Measurements from ENCODE around the gene DNMT1. TPM values are rescaled to one million over a fixed set of nuclear protein-coding genes. Genes with fewer than 3 reads are reported as not detected.

The DNMT1 gene
- 28.9 and 38.4 TPM in 2 replicates for polyA plus RNA-seq

DNA sequence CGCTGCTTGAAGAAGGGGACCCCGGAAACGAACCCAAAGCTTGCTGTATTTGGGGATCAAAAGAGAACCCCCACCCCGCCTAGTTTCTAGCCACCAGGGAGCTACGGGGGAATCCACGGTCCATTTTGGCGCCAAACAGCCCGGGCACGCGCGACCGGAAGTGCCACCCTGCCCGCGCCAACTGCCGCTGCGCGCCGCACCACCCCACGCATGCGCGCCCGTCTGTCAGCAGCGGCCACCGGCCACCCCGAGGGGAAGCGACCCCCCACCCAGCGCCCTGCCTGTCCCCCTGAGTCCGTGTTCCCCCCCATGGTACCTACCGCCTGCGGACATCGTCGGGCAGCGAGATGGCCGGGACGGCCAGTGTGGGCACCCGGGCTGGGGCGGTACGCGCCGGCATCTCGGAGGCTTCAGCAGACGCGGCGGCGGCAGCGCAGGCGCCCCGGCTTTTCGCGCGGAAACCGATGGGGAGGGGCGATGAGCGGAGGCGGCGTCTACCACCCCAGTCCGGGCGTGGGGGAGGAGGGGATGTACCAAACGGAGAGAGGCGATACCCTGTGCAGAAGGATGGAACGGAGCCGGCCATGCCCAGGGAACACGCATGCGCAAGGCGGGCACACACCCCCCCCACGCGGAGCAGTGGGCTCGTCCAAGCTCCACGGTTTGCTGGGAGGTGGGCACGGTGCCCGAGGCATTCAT, at the start of gene DNMT1:
TSS of gene DNMT1 (minus strand) at position 454 of the 699 bp plus-strand sequence. CDS start at position 400, 54 bp downstream.

DNA sequence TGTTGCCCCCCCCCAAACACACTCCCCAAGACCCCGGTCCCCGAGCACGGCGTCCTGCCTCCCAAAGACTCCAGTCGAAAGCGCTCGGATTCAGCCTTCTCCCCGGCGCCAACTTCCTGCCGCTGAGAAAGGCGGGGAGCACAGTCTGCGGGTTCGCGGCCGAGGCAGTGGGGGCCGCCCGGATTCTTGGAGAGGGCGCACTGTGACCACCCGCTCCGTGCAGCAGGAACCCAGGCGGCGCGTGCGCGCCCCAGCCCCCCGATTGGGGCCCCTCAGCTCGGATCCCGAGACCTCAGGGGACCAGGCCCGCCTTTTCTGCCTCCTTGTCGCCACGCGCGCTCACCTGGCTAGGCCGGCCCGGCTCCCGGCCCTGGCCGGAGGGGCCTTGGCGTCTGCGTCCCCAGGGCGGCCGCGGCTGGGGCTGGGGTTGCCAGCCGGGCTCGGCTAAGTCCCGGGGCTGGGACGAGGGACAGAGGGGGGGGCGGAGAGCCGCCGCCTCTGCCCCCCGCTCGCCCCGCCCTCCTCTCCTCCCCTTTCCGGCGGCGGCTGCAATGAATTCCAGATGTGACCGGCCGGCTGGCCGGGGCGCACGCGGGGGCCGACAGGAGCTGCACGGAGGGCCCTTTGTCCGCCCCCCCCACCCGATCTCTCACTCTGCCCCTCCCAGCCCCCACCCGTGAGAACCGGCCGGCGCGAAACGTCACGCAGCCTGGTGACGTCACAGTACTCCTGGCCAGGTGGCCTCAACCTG, 36.3 kb upstream of the DNMT1 start, which contains the start of gene S1PR2:
TSS of gene S1PR2 (minus strand) at position 471 of the 751 bp plus-strand sequence. CDS start 6,426 bp downstream, outside the sequence.

DNA sequence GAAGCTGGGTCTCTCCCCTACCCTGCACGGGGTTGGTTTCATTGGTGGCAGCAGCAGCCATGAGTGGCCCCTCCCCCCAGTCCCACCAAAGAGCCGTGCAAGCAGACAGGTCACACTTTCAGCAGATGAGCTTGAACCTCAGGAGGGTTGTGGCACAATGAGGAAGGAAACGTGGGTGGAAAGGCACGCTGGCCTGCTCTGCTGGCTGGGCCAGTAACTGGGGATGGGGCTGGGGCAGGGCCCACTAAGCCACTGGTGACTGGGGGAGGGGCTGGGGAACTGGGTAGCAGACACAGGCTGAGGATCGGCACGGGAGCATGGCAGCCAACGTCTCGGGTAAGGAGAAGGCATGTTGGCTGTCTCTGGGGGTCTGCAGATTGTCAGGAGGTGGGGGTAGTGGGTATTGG, 83.3 kb downstream of the DNMT1 start, which contains the start of gene P2RY11:
TSS of gene P2RY11 (plus strand) at position 289 of the 407 bp plus-strand sequence. CDS start at position 318, 29 bp downstream.

DNA sequence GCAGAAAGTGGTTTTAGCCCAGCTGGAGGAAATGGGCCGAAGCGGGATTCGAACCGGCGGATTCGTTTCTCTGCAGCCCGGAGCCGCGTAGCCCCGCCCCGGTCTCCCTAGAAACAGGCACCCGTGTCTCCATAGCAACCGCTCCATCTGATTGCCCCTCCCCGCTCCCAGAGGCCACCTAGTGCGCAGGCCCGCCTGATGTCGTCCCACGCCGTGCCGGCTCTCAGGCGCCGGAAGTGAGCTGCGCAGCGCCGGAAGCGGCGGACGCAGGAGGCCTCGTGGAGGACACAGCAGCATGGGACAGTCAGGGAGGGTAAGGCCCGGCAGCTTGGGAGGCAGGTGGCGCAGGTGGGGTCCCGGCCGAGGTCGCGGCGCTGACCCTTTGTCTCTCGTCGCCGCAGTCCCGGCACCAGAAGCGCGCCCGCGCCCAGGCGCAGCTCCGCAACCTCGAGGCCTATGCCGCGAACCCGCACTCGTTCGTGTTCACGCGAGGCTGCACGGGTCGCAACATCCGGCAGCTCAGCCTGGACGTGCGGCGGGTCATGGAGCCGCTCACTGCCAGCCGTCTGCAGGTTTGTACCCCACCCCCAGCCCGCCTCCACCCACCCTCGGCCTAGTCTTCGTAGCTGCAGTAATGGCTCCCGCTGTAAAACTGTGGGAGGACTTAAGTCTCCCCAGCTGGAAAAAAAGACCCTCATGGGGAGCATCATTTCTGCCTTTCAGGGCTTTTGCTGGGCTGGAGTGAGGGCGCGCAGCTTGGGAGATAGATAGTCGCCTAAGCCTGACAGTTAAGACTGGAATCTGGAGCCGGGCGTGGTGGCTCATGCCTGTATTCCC, 88.4 kb downstream of the DNMT1 start, which contains the start of gene PPAN:
TSS of gene PPAN (plus strand) at position 263 of the 837 bp plus-strand sequence. CDS start at position 296, 33 bp downstream.

DNA sequence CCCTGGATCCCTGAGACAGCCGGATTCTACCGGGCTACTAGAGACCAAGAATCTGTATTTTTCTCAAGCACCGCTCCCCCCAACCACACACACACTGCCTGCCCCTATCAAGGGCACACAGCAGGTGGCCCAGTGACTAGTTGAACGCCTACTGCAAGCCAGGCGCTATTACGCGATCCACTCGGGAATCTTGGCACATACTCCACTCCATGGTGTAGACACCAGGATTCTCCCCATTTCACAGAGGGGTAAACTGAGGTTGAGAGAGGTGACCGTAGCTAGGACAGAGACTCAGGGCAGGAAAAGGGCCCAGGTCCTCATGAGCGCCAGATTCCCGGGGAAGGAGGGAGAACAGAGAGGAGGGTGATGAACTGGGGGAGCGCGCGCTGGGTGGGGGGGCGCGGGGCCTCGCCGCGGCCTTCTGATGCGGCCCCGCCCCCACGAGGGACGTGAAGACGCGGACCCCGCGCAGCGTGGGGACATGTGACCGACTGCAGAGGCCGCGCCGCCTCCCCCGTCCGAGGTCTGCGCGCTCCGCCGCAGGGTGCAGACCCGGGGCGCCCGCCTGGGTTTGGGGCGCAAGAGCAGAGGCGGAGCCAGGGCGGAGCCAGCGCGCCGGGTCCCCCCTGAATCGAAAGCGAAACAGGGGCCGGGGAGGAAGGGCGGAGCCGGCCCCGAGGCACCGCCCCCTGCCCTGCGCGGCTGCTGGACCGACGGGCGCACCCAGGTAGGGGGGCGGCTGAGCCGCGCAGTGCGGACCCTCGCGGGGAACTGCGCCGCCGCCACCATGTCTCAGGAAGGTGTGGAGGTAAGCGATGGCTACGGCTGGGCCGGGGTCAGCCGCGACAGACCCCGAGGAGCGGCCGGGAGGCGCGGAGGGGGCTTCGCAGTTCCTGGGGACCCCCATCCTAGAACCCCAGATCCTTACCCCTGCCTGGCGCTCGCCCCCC, 108.8 kb downstream of the DNMT1 start, which contains the start of gene SHFL:
TSS of gene SHFL (plus strand) at position 677 of the 950 bp plus-strand sequence. CDS start at position 788, 111 bp downstream.

Other genes with a start within 250 kb of the DNMT1 start
- 0.52 and 0.60 TPM in 2 replicates for gene COL5A3, start 184.4 kb downstream of the DNMT1 start, polyA plus RNA-seq
- gene RDH8, start 181.5 kb downstream of the DNMT1 start, polyA plus RNA-seq: not detected in 2 replicates
- 8.1 and 10.2 TPM in 2 replicates for gene SHFL, start 108.6 kb downstream of the DNMT1 start, polyA plus RNA-seq
- gene ANGPTL6, start 92.3 kb downstream of the DNMT1 start, polyA plus RNA-seq: 1.3 TPM in 1 of 2 replicates, not detected in the other
- gene PPAN, start 88.6 kb downstream of the DNMT1 start, polyA plus RNA-seq: 0.21 and 0.94 TPM in 2 replicates
- not detected in 2 replicates for gene P2RY11, start 83.3 kb downstream of the DNMT1 start, polyA plus RNA-seq
- 27.0 and 30.7 TPM in 2 replicates for gene EIF3G, start 75.1 kb downstream of the DNMT1 start, polyA plus RNA-seq
- gene S1PR2, start 36.4 kb upstream of the DNMT1 start, polyA plus RNA-seq: not detected in 2 replicates
- 11.7 and 13.8 TPM in 2 replicates for gene MRPL4, start 57.3 kb upstream of the DNMT1 start, polyA plus RNA-seq
- gene ICAM1, start 76.2 kb upstream of the DNMT1 start, polyA plus RNA-seq: not detected in 2 replicates
- not detected in 2 replicates for gene ICAM4, start 92.0 kb upstream of the DNMT1 start, polyA plus RNA-seq
- gene ICAM5, start 95.0 kb upstream of the DNMT1 start, polyA plus RNA-seq: 0.24 TPM in 1 of 2 replicates, not detected in the other
- gene ZGLP1, start 114.9 kb upstream of the DNMT1 start, polyA plus RNA-seq: not detected in 2 replicates
- 12.7 and 29.5 TPM in 2 replicates for gene FDX2, start 121.1 kb upstream of the DNMT1 start, polyA plus RNA-seq
- 0.13 TPM in 2 replicates for gene RAVER1, start 138.6 kb upstream of the DNMT1 start, polyA plus RNA-seq
- 2.8 TPM in 1 of 2 replicates, not detected in the other for gene ICAM3, start 144.7 kb upstream of the DNMT1 start, polyA plus RNA-seq
- 8.2 and 13.2 TPM in 2 replicates for gene TYK2, start 185.6 kb upstream of the DNMT1 start, polyA plus RNA-seq
- 16.1 and 22.6 TPM in 2 replicates for gene CDC37, start 208.6 kb upstream of the DNMT1 start, polyA plus RNA-seq
- gene PDE4A, start 225.6 kb upstream of the DNMT1 start, polyA plus RNA-seq: 0.63 and 2.5 TPM in 2 replicates

Data from Purkinje cell (primary cell).